A673 (cell line): Measurements from ENCODE around the gene ABI1. TPM values are rescaled to one million over a fixed set of nuclear protein-coding genes. Genes with fewer than 3 reads are reported as not detected.

Experiments used
- BruUV-seq: library from RNA; stranded (reverse); fragments of 400-500 nt; replicated peaks from 2 replicates; lab custom pipeline; 2021; lab: Mats Ljungman, UMichigan
- CTCF ChIA-PET: fragments of 300-600 bp; sonication (Branson Sonifier 250); formaldehyde crosslinking; loops from one replicate; lab custom pipeline; 2022; ENCODE audit warnings: antibody characterized with exemption; lab: Charles Lee
- POLR2A ChIA-PET: fragments of 300-600 bp; sonication (Branson Sonifier 250); formaldehyde crosslinking; loops from one replicate; lab custom pipeline; 2022; ENCODE audit warnings: antibody characterized with exemption; ENCODE audit not compliant: low non-redundant PET; lab: Charles Lee
- DNase-seq: peaks from one replicate; pipeline ENCODE4 v3.0.0-alpha.2; 2015; ENCODE audit warnings: low spot score
- H3K27ac ChIP-seq: fragments of 200-600 bp; sonication (generic); 2 replicates; pipeline ENCODE4 v1.5.1; 2016; ENCODE audit warnings: mixed run types, low read depth, mild to moderate bottlenecking, mixed read lengths, antibody characterized with exemption, low read length; ENCODE audit not compliant: poor library complexity, severe bottlenecking
- H3K27me3 ChIP-seq: fragments of 200-600 bp; sonication (generic); replicated peaks from 2 replicates; pipeline ENCODE4 v1.6.1; 2017; ENCODE audit warnings: mixed run types, low read depth, mild to moderate bottlenecking, mixed read lengths, antibody characterized with exemption, low read length; ENCODE audit not compliant: insufficient read depth, poor library complexity
- H3K36me3 ChIP-seq: fragments of 200-600 bp; sonication (generic); 2 replicates; pipeline ENCODE4 v1.6.1; 2016; ENCODE audit warnings: mixed run types, mild to moderate bottlenecking, mixed read lengths, antibody characterized with exemption, low read length; ENCODE audit not compliant: insufficient read depth, poor library complexity, severe bottlenecking
- H3K4me1 ChIP-seq: fragments of 200-600 bp; sonication (generic); 2 replicates; pipeline ENCODE4 v1.6.1; 2017; ENCODE audit warnings: mixed run types, mild to moderate bottlenecking, mixed read lengths, antibody characterized with exemption, low read length; ENCODE audit not compliant: insufficient read depth, poor library complexity, severe bottlenecking
- H3K4me3 ChIP-seq: fragments of 200-600 bp; sonication (generic); 2 replicates; pipeline ENCODE4 v1.5.1; 2016; ENCODE audit warnings: low read depth, mixed run types, mild to moderate bottlenecking, mixed read lengths, low read length; ENCODE audit not compliant: poor library complexity, severe bottlenecking
- H3K9me3 ChIP-seq: fragments of 200-600 bp; sonication (generic); 2 replicates; pipeline ENCODE4 v1.6.1; 2016; ENCODE audit warnings: mixed run types, low read depth, mild to moderate bottlenecking, mixed read lengths, antibody characterized with exemption, low read length; ENCODE audit not compliant: poor library complexity, severe bottlenecking
- EZH2 ChIP-seq: fragments of 200-600 bp; sonication (generic); IDR thresholded peaks from 2 replicates; pipeline ENCODE4 v1.6.1; 2017; ENCODE audit warnings: borderline replicate concordance, low read depth, mild to moderate bottlenecking, mixed read lengths, antibody characterized with exemption, low read length; ENCODE audit not compliant: poor library complexity, severe bottlenecking
- intact Hi-C: fragments of 100-400 bp; cut with micrococcal nuclease; formaldehyde crosslinking; loops from one replicate; pipeline ENCODE4 v1.10.0; 2022; ENCODE audit not compliant: unreplicated experiment
- total RNA-seq: library from RNA; stranded (reverse); gene quantifications from 2 replicates; pipeline ENCODE4 v1.2.3, GENCODE V29; 2021
- TF ChIP-seq, protein P1 (sequence below): fragments of 300-800, 200-600 bp; sonication (generic); conservative IDR thresholded peaks from 2 replicates; pipeline ENCODE4 v1.5.1; 2017; ENCODE audit warnings: low read depth, mild to moderate bottlenecking, antibody characterized with exemption, low read length, moderate library complexity, mixed read lengths

The ABI1 gene
- total RNA-seq, 1 experiment from 2014 or later, result 70.5 TPM

GRCh38 chr10:26737730-26738129 is 123.0 kb downstream of the ABI1 start:
- no TSS peak for BruUV-seq
- Histone ChIP-seq H3K27me3 (no peaks in the 10 kb centered on the region), H3K4me1 (no peaks in the 10 kb centered on the region), H3K4me3 (no peak overlapping the region), H3K9me3 (no peaks in the 10 kb centered on the region), H3K27ac (no peak overlapping the region), H3K36me3 (peaks cover 82% of the 10 kb centered on the region)
- intact Hi-C loops, result no loop called here
- TF ChIP-seq, protein P1, sequence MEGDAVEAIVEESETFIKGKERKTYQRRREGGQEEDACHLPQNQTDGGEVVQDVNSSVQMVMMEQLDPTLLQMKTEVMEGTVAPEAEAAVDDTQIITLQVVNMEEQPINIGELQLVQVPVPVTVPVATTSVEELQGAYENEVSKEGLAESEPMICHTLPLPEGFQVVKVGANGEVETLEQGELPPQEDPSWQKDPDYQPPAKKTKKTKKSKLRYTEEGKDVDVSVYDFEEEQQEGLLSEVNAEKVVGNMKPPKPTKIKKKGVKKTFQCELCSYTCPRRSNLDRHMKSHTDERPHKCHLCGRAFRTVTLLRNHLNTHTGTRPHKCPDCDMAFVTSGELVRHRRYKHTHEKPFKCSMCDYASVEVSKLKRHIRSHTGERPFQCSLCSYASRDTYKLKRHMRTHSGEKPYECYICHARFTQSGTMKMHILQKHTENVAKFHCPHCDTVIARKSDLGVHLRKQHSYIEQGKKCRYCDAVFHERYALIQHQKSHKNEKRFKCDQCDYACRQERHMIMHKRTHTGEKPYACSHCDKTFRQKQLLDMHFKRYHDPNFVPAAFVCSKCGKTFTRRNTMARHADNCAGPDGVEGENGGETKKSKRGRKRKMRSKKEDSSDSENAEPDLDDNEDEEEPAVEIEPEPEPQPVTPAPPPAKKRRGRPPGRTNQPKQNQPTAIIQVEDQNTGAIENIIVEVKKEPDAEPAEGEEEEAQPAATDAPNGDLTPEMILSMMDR, result no peak
- TF ChIP-seq EZH2, result no peak
- DNase-seq, result no peak
- POLR2A ChIA-PET, result no interaction called here
- CTCF ChIA-PET, result no interaction called here

- no peak overlapping the region for H3K27ac ChIP-seq
- ChIA-PET CTCF (no interaction called here), POLR2A (interaction anchor here (0.6 kb wide), 1 partner anchor 140 kb away, joined by 3 read pairs; no protein-coding TSS in a partner anchor)
- intact Hi-C loops, result no loop called here
- no peak overlapping the region for H3K4me3 ChIP-seq
- no peaks in the 10 kb centered on the region for H3K27me3 ChIP-seq
- H3K4me1 ChIP-seq, result no peaks in the 10 kb centered on the region
- BruUV-seq, result no TSS peak
- no peaks in the 10 kb centered on the region for H3K9me3 ChIP-seq
- TF ChIP-seq, protein P1, result no peak
- no peak for TF ChIP-seq EZH2
- DNase-seq, result no peak
- H3K36me3 ChIP-seq, result peaks cover 85% of the 10 kb centered on the region
Measured at GRCh38 chr10:26735435-26735834, 125.3 kb downstream of the ABI1 start.

DNA sequence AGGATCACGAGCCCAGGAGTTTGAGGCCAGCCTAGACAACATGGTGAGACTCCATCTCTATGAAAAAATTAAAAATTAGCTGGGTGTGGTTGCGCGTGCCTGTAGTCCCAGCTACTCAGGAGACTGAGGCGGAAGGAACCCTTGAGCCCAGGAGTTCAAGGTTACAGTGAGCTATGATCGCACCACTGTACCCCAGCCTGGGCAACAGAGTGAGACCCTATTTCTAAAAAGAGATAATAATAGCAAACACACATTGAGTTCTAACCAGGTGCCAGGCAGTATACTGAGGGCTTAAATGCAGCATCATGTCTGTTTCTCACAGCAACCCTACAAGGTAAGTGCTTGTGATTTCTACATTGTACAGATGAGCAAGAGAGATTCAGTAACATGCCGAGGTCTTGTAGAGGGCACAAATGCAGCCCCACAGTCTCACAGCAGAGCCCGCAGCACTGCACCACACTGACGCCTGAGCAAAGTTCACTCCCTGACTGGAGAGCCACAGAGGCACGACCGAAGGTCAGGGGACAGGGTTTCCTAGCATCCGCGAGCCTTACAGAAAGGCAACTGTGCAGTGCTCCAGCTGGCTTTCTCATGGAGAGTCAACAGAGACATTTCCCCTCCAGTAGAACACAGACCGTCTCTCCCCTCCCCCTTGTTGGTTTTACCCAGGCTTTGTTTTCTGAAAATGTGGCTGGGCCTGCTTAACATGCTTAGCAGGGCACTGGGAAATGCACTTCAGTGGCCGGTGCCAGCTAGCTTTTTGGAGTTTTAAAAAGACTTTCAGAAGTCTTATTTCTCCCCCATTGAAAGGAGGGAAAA is 126.8 kb downstream of the ABI1 start:
- BruUV-seq, result no TSS peak
- H3K4me1 ChIP-seq, result no peaks in the 10 kb centered on the region
- H3K4me3 ChIP-seq, result no peak overlapping the region
- H3K27me3 ChIP-seq, result no peaks in the 10 kb centered on the region
- POLR2A ChIA-PET, result no interaction called here
- no peak for TF ChIP-seq EZH2
- TF ChIP-seq, protein P1, result no peak
- no peak overlapping the region for H3K27ac ChIP-seq
- intact Hi-C loops, result no loop called here
- CTCF ChIA-PET, result no interaction called here
- no peak for DNase-seq
- peaks cover 84% of the 10 kb centered on the region for H3K36me3 ChIP-seq
- no peaks in the 10 kb centered on the region for H3K9me3 ChIP-seq
